Parathyroid adenoma (tissue), 2 donors: Measurements from ENCODE around the gene ACACB.

Experiments used
- H2AFZ ChIP-seq: fragments of 300-600 bp; sonication (generic); one replicate; pipeline ENCODE4 v1.7.0; 2017; ENCODE audit warnings: antibody characterized with exemption, mild to moderate bottlenecking
- H3K27ac ChIP-seq: fragments of 300-600 bp; sonication (generic); one replicate; pipeline ENCODE4 v1.7.0; 2017
- H3K27me3 ChIP-seq: fragments of 300-600 bp; sonication (generic); one replicate; pipeline ENCODE4 v1.7.0; 2017; ENCODE audit warnings: low read length; ENCODE audit not compliant: control insufficient read depth, insufficient read depth
- H3K36me3 ChIP-seq: fragments of 300-600 bp; sonication (generic); one replicate; pipeline ENCODE4 v1.7.0; 2017; ENCODE audit warnings: low read length; ENCODE audit not compliant: control insufficient read depth, insufficient read depth
- H3K4me1 ChIP-seq: fragments of 300-600 bp; sonication (generic); one replicate; pipeline ENCODE4 v1.7.0; 2017; ENCODE audit warnings: control low read depth
- H3K4me2 ChIP-seq: fragments of 300-600 bp; sonication (generic); one replicate; pipeline ENCODE4 v1.7.0; 2017; ENCODE audit warnings: low read length
- H3K4me3 ChIP-seq: fragments of 300-600 bp; sonication (generic); one replicate; pipeline ENCODE4 v1.7.0; 2017; ENCODE audit warnings: low read depth, low read length
- H3K79me2 ChIP-seq: fragments of 300-600 bp; sonication (generic); one replicate; pipeline ENCODE4 v1.7.0; 2017; ENCODE audit warnings: control low read depth
- H3K9ac ChIP-seq: fragments of 300-600 bp; sonication (generic); one replicate; pipeline ENCODE4 v1.7.0; 2017; ENCODE audit warnings: mild to moderate bottlenecking
- H3K9me3 ChIP-seq: fragments of 300-600 bp; sonication (generic); one replicate; pipeline ENCODE4 v1.7.0; 2017; ENCODE audit warnings: low read length; ENCODE audit not compliant: control insufficient read depth
- CTCF ChIP-seq: fragments of 300-600 bp; sonication (generic); IDR thresholded peaks from one replicate; pipeline ENCODE4 v1.7.0; 2017; ENCODE audit warnings: antibody characterized with exemption, mild to moderate bottlenecking
- donor health status: primary hyperparathyroidism.

The ACACB gene

GRCh38 chr12:109264095-109264942 is 147.9 kb downstream of the ACACB start:
- Histone ChIP-seq H3K4me2 (no peak overlapping the region), H3K9me3 (no peaks in the 10 kb centered on the region), H3K9ac (no peak overlapping the region), H3K4me3 (no peak overlapping the region), H3K27ac (no peak overlapping the region), H3K27me3 (no peaks in the 10 kb centered on the region), H3K4me1 (no peaks in the 10 kb centered on the region), H2AFZ (no peak overlapping the region), H3K36me3 (no peaks in the 10 kb centered on the region), H3K79me2 (no peaks in the 10 kb centered on the region)
- peak; percentile 90 for TF ChIP-seq CTCF

- Histone ChIP-seq H3K4me1 (no peaks in the 10 kb centered on the region), H3K27ac (no peak overlapping the region), H3K27me3 (no peaks in the 10 kb centered on the region), H3K9me3 (no peaks in the 10 kb centered on the region), H3K79me2 (no peaks in the 10 kb centered on the region), H3K36me3 (no peaks in the 10 kb centered on the region), H3K9ac (no peak overlapping the region), H3K4me2 (no peak overlapping the region), H2AFZ (no peak overlapping the region), H3K4me3 (no peak overlapping the region)
- TF ChIP-seq CTCF = no peak
Measured at GRCh38 chr12:109264943-109265650, 148.7 kb downstream of the ACACB start.

GRCh38 chr12:109266106-109266879 is 149.9 kb downstream of the ACACB start:
- Histone ChIP-seq H3K4me1 (no peaks in the 10 kb centered on the region), H3K27me3 (no peaks in the 10 kb centered on the region), H3K9me3 (no peaks in the 10 kb centered on the region), H3K79me2 (no peaks in the 10 kb centered on the region), H2AFZ (no peak overlapping the region), H3K36me3 (no peaks in the 10 kb centered on the region), H3K4me2 (no peak overlapping the region), H3K27ac (no peak overlapping the region), H3K9ac (no peak overlapping the region), H3K4me3 (no peak overlapping the region)
- no peak for TF ChIP-seq CTCF

- Histone ChIP-seq H3K4me2 (no peak overlapping the region), H3K9me3 (no peaks in the 10 kb centered on the region), H3K36me3 (no peaks in the 10 kb centered on the region), H3K27ac (no peak overlapping the region), H3K79me2 (no peaks in the 10 kb centered on the region), H3K4me3 (no peak overlapping the region), H2AFZ (no peak overlapping the region), H3K4me1 (no peaks in the 10 kb centered on the region), H3K27me3 (no peaks in the 10 kb centered on the region), H3K9ac (no peak overlapping the region)
- no peak for TF ChIP-seq CTCF
Measured at GRCh38 chr12:109267361-109267760, 151.0 kb downstream of the ACACB start.
